Astrocyte (in vitro differentiated cells and primary cell): ENCODE data around the gene ARL15. TPM values are rescaled to one million over a fixed set of nuclear protein-coding genes. Genes with fewer than 3 reads are reported as not detected.

ENCODE experiments used
- DNase-seq: peaks from one replicate; pipeline ENCODE4 v3.0.0-alpha.2; 2010; ENCODE audit warnings: low read depth
- FAIRE-seq: peaks from 2 replicates; lab custom pipeline; 2011; peaks lifted over from hg19 to GRCh38; lab: Jason Lieb, UNC
- H2AFZ ChIP-seq: 2 replicates; pipeline ENCODE4 v1.6.0; 2012; ENCODE audit warnings: low read depth, low read length, inconsistent platforms
- H3K27ac ChIP-seq: 2 replicates; pipeline ENCODE4 v1.5.1; 2011; ENCODE audit warnings: low read depth, low read length, inconsistent platforms
- H3K27me3 ChIP-seq: 2 replicates; pipeline ENCODE4 v1.6.0; 2011; ENCODE audit warnings: low read length, inconsistent platforms; ENCODE audit not compliant: insufficient read depth
- H3K36me3 ChIP-seq: 2 replicates; pipeline ENCODE4 v1.5.1; 2011; ENCODE audit warnings: low read length, inconsistent platforms; ENCODE audit not compliant: insufficient read depth
- H3K4me1 ChIP-seq: 2 replicates; pipeline ENCODE4 v1.5.1; 2011; ENCODE audit warnings: low read length, inconsistent platforms; ENCODE audit not compliant: insufficient read depth
- H3K4me2 ChIP-seq: 2 replicates; pipeline ENCODE4 v1.6.0; 2012; ENCODE audit warnings: low read length, inconsistent platforms
- H3K4me3 ChIP-seq: 2 replicates; pipeline ENCODE4 v1.5.1; 2011; ENCODE audit warnings: low read depth, mild to moderate bottlenecking, low read length, inconsistent platforms; ENCODE audit not compliant: insufficient read depth
- H3K79me2 ChIP-seq: 2 replicates; pipeline ENCODE4 v1.6.0; 2012; ENCODE audit warnings: mild to moderate bottlenecking, low read length, inconsistent platforms; ENCODE audit not compliant: insufficient read depth
- H3K9ac ChIP-seq: 2 replicates; pipeline ENCODE4 v1.6.0; 2012; ENCODE audit warnings: mild to moderate bottlenecking, low read length, inconsistent platforms
- H3K9me3 ChIP-seq: 2 replicates; pipeline ENCODE4 v1.5.1; 2012; ENCODE audit warnings: low read depth, mild to moderate bottlenecking, low read length, inconsistent platforms; ENCODE audit not compliant: insufficient read depth
- H4K20me1 ChIP-seq: 2 replicates; pipeline ENCODE4 v1.6.0; 2012; ENCODE audit warnings: low read length, inconsistent platforms; ENCODE audit not compliant: insufficient read depth
- H3K27ac Mint-ChIP-seq: one replicate; pipeline ENCODE4 v1.8.0; 2021; ENCODE audit warnings: mild to moderate bottlenecking, mixed read lengths; ENCODE audit not compliant: unreplicated experiment
- H3K27me3 Mint-ChIP-seq: one replicate; pipeline ENCODE4 v1.8.0; 2021; ENCODE audit warnings: low read depth, mixed read lengths; ENCODE audit not compliant: unreplicated experiment
- H3K36me3 Mint-ChIP-seq: one replicate; pipeline ENCODE4 v1.8.0; 2021; ENCODE audit warnings: low read depth, mixed read lengths; ENCODE audit not compliant: unreplicated experiment
- H3K4me1 Mint-ChIP-seq: one replicate; pipeline ENCODE4 v1.8.0; 2021; ENCODE audit warnings: low read depth, mixed read lengths; ENCODE audit not compliant: unreplicated experiment
- H3K4me3 Mint-ChIP-seq: one replicate; pipeline ENCODE4 v1.8.0; 2021; ENCODE audit warnings: mild to moderate bottlenecking, moderate library complexity, mixed read lengths; ENCODE audit not compliant: unreplicated experiment
- H3K9me3 Mint-ChIP-seq: one replicate; pipeline ENCODE4 v1.8.0; 2021; ENCODE audit warnings: mild to moderate bottlenecking, mixed read lengths; ENCODE audit not compliant: unreplicated experiment
- CTCF ChIP-seq: IDR thresholded peaks from 2 replicates; pipeline ENCODE4 v1.5.1; 2011; ENCODE audit warnings: low read depth, mild to moderate bottlenecking, inconsistent platforms, low read length, moderate library complexity; ENCODE audit not compliant: insufficient read depth
- EZH2 ChIP-seq: IDR thresholded peaks from 2 replicates; pipeline ENCODE4 v1.6.1; 2012; ENCODE audit warnings: mild to moderate bottlenecking, low read length, inconsistent platforms; ENCODE audit not compliant: insufficient read depth
- total RNA-seq: library from RNA; stranded (reverse); gene quantifications from 2 replicates; pipeline ENCODE4 v1.2.1, GENCODE V29; 2021

The ARL15 gene
- total RNA-seq, 1 donor from 2014 or later = 29.1 TPM

- H3K27ac Mint-ChIP-seq = peak overlapping the region; percentile 41
- H3K9me3 Mint-ChIP-seq = no peaks in the 10 kb centered on the region
- no peaks in the 10 kb centered on the region for H3K36me3 ChIP-seq
- H3K4me1 Mint-ChIP-seq = peaks cover 33% of the 10 kb centered on the region
- H3K27ac ChIP-seq = no peak overlapping the region
- H2AFZ ChIP-seq = no peak overlapping the region
- H3K4me1 ChIP-seq = peaks cover 28% of the 10 kb centered on the region
- no peak for FAIRE-seq
- H3K27me3 ChIP-seq = no peaks in the 10 kb centered on the region
- no peaks in the 10 kb centered on the region for H3K9me3 ChIP-seq
- H3K36me3 Mint-ChIP-seq = no peaks in the 10 kb centered on the region
- DNase-seq = peak; percentile 33
- H3K4me3 ChIP-seq = no peak overlapping the region
- no peaks in the 10 kb centered on the region for H4K20me1 ChIP-seq
- TF ChIP-seq CTCF (no peak), EZH2 (no peak)
- no peak overlapping the region for H3K9ac ChIP-seq
- H3K27me3 Mint-ChIP-seq = no peaks in the 10 kb centered on the region
- H3K4me3 Mint-ChIP-seq = no peak overlapping the region
- no peaks in the 10 kb centered on the region for H3K79me2 ChIP-seq
- peak overlapping the region; percentile 53 for H3K4me2 ChIP-seq
These were observed 218.9 kb downstream of the ARL15 start for GRCh38 chr5:54091307-54092130.

- H3K27me3 Mint-ChIP-seq = no peaks in the 10 kb centered on the region
- H4K20me1 ChIP-seq = no peaks in the 10 kb centered on the region
- no peak overlapping the region for H3K27ac ChIP-seq
- no peaks in the 10 kb centered on the region for H3K79me2 ChIP-seq
- H3K4me3 Mint-ChIP-seq = no peak overlapping the region
- H3K27ac Mint-ChIP-seq = peak overlapping the region; percentile 73
- no peaks in the 10 kb centered on the region for H3K36me3 Mint-ChIP-seq
- peaks cover 29% of the 10 kb centered on the region for H3K4me1 ChIP-seq
- H3K9me3 Mint-ChIP-seq = no peaks in the 10 kb centered on the region
- H3K9me3 ChIP-seq = no peaks in the 10 kb centered on the region
- DNase-seq (peak; percentile 88), FAIRE-seq (peak; percentile 86)
- peak overlapping the region; percentile 53 for H3K4me2 ChIP-seq
- H3K4me1 Mint-ChIP-seq = peaks cover 33% of the 10 kb centered on the region
- TF ChIP-seq CTCF (peak; percentile 55), EZH2 (no peak)
- no peaks in the 10 kb centered on the region for H3K36me3 ChIP-seq
- H3K9ac ChIP-seq = no peak overlapping the region
- H2AFZ ChIP-seq = no peak overlapping the region
- no peaks in the 10 kb centered on the region for H3K27me3 ChIP-seq
- H3K4me3 ChIP-seq = no peak overlapping the region
These were observed 219.8 kb downstream of the ARL15 start for GRCh38 chr5:54090495-54091120.
